ENCODE data around the gene PDE4A.
A peak's percentile ranks its signal among the peaks of the same experiment; 100 is the strongest.
"Not testable (repeated sequence)": the region's sequence is repeated elsewhere in the genome, so short reads cannot be mapped to it uniquely, and the experiment has no call there.

PDE4A gene

DNA sequence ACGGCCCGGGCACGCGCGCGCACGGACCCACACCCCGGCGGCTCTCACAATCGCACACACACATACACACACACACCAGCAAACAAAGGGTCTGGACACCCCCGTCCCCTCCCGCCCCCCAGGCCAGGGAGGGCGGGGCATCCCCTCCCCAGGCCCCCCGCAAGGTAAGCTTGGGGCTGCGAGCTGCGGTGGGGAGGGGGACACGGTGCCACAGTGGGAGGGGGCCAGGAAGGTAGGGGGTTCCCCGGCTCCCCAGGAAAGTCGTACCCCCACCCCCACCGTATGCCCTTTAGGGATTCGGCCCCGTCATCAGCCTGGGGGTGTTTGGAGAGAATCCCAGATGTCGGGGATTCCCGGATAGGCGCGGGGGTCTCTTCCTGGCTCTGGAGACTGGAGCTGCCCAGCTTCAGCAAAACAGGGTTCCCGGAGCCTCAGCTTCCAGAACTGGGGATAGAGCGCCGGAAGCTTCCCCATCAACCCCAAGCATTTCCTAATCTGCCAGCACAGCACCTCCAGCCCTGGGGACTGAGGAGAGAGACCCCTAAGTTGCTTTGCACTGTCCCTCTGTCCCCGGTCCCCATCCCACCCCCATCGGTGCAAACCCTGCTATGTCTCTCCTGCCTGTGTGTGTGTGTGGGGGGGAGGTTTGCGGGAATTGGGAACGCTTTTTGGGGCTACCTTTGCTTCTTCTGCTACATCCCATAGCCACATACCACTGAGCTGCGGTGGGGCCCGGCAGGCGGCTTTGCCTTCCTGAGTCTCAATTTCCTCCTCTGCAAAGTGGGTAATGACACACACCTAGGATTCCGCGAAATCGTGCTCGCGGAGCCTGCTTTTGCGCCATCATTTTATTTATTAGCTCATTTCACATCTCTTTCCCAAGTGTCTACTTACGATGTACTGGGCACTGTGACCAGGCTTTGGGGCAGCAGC, 15.2 kb upstream of the PDE4A start:
- DNase-seq, result no peak

DNA sequence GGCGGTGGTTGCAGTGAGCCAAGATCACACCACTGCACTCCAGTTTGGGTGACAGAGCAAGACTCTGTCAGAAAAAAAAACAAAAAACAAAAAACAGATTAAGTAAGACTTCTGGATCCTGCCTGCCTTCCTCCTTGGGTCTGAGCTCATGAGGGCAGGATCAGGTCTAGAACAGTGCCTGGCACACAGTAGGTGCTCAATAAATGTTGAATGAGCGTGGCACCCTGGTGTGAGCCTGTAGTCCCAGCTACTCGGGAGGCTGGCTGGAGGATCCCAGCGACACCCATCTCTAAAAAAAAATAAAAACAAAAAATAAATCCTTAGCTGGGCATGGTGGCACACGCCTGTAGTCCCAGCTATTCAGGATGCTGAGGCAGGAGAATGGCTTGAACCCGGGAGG, 14.1 kb upstream of the PDE4A start:
- no peak for DNase-seq

DNA sequence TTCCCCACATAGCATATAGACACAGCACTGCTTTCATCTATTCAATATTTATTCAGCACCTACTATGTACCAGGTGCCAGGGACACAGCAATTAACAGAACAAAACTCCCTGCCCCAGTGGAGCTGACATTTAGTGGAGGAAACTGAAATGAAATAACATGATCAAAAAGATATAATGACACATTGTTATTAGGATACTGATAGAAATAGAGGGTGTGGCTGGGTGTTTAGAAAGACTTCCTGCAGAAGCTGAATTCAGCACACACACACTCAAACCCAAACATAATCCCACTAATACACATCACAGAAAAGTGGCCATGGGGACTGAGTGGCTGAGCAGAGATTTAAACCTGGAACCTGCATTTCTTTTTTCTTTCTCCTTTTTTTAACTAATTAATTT, 13.2 kb upstream of the PDE4A start:
- DNase-seq, result no peak

DNA sequence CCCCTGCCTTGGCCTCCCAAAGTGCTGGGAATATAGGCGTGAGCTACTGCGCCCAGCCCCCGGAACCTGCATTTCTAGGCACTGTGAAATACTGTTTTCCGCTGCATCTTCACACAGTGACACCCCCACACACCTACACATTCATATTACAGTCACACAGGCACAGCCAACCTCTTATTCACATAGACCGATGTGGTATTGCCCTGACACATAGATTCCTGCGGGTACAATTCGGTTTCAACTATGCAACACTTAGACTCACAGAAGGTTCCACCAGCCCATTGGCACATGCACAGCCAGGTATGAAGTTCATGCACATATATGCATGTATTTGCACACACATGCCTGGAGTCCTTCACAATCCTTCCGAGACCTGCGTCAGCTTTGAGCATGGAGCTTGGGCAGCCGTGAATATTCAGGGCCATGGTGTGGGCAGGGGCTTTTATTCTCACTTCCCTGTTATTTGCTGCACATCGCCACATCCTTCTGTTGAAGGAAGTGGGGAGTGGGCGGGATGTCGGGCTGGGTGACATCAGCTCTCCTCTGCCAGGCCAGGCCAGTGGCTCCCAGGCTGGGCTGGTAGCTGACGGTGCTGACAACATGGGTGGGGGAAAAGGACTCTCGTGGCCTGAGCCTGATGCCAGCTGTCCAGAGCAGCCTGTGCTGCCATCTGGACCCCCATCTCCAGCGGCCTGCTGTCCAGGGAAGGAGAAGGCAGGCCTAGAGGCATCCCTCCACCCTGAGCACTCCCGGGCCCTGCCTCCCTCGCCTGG, 11.6 kb upstream of the PDE4A start:
- no peak for DNase-seq

- DNase-seq, result not testable (repeated sequence)
These were observed 9.1 kb upstream of the PDE4A start for GRCh38 chr19:10411224-10411623.

DNA sequence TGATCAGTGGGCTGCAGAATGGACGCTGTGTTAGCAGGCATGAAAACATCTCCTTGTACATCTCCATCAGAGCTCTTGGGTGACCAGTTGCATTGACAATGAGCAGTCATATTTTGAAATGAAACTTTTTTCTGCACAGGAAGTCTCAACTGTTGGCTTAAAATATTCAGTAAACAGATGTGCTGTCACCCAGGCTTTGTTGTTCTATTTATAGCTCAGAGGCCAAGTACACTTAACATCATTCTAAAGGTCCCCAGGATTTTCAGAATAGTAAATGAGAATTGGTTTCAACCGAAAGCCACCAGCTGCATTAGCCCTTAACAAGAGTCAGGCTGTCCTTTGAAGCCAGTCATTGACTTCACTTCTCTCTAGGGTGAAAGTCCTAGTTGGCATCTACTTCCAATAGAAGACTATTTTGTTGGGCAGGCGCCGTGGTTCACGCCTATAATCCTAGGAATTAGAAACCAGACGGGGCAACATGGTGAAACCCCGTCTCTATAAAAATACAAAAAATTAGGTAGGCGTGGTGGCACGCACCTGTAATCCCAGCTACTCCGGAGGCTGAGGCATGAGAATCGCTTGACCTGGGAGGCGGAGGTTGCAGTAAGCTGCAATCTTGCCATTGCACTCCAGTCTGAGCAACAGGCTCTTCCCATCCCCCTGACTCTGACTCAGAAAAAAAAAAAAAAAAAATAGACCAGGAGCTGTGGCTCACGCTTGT, 7.9 kb upstream of the PDE4A start:
- DNase-seq, result no peak

DNA sequence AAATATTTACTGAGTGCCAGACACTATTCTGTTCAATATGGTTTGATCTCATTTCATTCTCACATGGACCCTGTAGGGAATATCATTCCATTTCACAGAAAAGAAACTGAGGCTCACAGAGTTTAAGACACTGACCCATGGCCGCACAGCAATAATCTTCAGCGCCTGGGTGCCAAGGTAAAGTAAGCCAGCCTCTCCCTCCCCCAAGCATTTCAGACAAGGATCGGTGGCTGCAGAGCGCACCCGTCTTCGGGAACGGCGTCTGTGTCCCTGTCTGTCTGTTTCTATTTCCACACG, 4.3 kb upstream of the PDE4A start:
- no peak for DNase-seq

DNA sequence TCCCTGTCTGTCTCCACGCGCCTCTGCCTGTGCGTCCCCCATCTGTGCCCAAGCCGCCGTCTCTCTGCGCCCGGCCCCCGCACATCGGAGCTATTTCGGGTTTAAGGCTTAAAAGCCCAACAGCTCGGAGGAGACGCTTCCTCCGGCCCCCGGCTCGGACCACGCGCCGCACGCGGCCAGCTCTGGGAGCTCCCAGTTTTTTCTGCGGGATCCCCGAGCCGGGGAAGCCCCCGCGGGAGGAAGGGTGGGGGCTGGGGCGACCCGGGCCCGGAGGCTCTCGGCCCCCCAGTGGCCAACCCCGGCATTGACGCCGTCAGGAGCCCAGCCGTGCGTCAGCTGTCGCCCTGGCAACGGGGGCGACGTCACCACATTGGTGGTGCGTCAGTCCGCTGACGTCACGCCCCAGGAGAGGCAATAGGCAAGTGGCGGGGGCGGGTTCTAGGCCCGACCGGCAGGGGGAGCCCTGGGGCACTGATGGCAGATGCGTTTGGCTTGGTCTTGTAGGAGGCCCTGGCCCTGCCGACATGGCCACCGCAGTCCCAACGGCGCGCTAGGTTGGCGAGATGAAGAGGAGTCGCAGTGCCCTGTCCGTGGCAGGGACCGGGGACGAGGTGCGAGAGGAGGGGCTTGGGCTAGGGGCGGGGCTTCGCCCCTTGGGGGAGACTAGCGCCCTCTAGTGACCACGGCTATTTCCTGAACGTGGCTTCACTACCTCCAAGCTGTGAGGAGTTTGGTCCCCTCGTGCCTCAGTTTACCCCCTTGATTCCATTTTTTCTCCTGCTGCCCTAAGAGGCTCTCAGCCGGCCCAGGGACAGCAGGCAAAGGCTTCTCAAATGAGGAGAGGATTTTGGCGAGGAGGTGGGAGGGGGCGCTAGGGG, 3.7 kb upstream of the PDE4A start:
- peak; percentile 46 to 64 for DNase-seq

- DNase-seq, result no peak
These were observed 2.6 kb upstream of the PDE4A start for GRCh38 chr19:10417541-10418234.

GRCh38 chr19:10418235-10418484, 2.2 kb upstream of the PDE4A start:
- DNase-seq, result no peak

DNA sequence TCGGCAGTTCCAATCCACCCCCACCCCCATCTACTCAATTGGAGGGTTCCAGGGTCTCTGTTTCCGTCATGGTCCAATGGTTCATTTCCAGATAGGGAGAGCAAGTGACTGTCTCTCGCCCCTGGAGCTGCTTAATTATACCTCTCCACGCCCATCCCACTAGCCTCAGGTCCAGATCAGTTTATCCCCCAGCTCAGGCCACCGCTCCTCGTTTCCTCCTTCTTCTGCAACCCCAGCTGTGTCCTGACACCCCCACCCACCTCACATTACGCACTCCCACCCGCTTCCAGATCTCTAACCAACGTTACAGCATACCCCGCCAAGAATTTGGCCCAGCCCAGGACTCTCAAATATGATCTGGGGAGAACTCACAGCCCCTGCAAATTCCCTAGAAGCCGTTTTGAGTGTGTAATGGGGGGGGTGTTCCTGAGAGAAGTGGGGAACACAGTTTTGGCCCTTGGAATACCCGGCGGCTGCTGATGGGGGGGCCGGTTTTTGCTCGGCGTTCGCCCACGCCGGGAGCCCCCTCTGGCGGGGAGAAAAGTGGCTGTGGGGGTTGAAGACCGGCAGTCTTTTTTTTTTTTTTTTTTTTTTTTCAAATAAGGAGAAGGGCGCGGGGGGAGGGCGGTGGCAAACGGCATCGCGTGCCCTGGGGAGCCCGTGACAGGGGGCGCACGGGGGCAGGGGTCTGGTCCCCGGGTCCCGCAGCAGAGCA, 1.7 kb upstream of the PDE4A start:
- DNase-seq, result no peak

- DNase-seq, result no peak
These were observed 1.1 kb upstream of the PDE4A start for GRCh38 chr19:10419200-10419645.

GRCh38 chr19:10419646-10420443, 493 bp upstream of the PDE4A start:
- DNase-seq, result peak; percentile 65 to 87

- DNase-seq, result no peak
These were observed 1.1 kb downstream of the PDE4A start for GRCh38 chr19:10421240-10422045.

- no peak for DNase-seq
These were observed 1.7 kb downstream of the PDE4A start for GRCh38 chr19:10422046-10422461.

GRCh38 chr19:10422846-10423245, 2.5 kb downstream of the PDE4A start:
- no peak for DNase-seq

DNA sequence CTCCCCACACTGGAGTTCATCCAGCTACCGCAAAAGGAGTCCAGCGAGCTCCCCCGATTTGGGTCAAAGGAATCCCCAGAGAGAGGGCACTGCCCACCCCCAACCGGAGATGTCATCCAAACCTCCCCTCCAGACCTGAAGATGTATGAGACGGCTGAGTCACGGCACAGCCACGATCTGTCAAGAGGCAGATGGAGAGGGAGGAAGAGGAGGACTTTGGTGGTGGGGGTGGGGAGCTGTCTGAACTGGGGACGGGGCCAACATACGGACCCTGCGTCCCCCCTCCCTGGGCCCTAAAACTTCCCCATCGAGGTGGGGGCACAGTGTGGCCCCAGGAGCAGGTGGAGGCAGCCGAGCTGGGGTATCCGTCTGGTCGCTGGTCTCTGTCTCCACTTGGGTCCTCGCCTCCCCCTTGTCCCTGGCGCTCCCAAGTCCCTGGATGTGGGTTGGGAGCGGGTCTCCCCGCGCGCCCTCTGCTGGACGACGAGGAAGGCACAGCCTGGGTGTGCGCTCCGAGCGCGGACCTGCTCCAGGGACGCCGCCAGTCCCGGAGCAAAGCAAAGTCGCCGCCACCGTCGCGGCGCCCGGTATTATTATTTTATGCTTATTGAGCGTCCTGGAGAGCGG, 3.8 kb downstream of the PDE4A start:
- DNase-seq, result peak in 1 of 2 experiments; percentile 70

- DNase-seq, result no peak
These were observed 6.8 kb downstream of the PDE4A start for GRCh38 chr19:10427169-10427568.

- no peak for DNase-seq
These were observed 8.7 kb downstream of the PDE4A start for GRCh38 chr19:10428996-10429381.

Measured in SW 1271 (cell line).